GM23338 (cell line): ENCODE results near the gene SEMA3C. TPM values are rescaled to one million over a fixed set of nuclear protein-coding genes. Genes with fewer than 3 reads are reported as not detected.

Experiments
- ATAC-seq: fragments of 200-7000 bp; cut with Tn5 transposase; 3 replicates; pipeline ENCODE4 v1.9.1; 2020
- DNase-seq: peaks from one replicate; pipeline ENCODE4 v3.0.0-alpha.2; 2015; ENCODE audit warnings: low spot score
- H2AFZ ChIP-seq: fragments of 200-600 bp; sonication (generic); 2 replicates; pipeline ENCODE4 v1.8.0; 2016; ENCODE audit warnings: antibody characterized with exemption, mild to moderate bottlenecking, moderate library complexity
- H3F3A ChIP-seq: fragments of 200-600 bp; sonication (generic); replicated peaks from 2 replicates; pipeline ENCODE4 v1.8.0; 2017; ENCODE audit warnings: antibody characterized with exemption, mixed run types, low read depth
- H3K27ac ChIP-seq: fragments of 200-600 bp; sonication (generic); 2 replicates; pipeline ENCODE4 v1.6.1; 2016; ENCODE audit warnings: low read depth
- H3K27me3 ChIP-seq: fragments of 200-600 bp; sonication (generic); 2 replicates; pipeline ENCODE4 v1.8.0; 2016; ENCODE audit warnings: mild to moderate bottlenecking, mixed run types, moderate library complexity; ENCODE audit not compliant: insufficient read depth
- H3K36me3 ChIP-seq: fragments of 200-600 bp; sonication (generic); 2 replicates; pipeline ENCODE4 v1.8.0; 2016; ENCODE audit warnings: mild to moderate bottlenecking; ENCODE audit not compliant: insufficient read depth
- H3K4me1 ChIP-seq: fragments of 200-600 bp; sonication (generic); 2 replicates; pipeline ENCODE4 v1.8.0; 2016; ENCODE audit warnings: mild to moderate bottlenecking, moderate library complexity; ENCODE audit not compliant: insufficient read depth
- H3K4me2 ChIP-seq: fragments of 200-600 bp; sonication (generic); 2 replicates; pipeline ENCODE4 v1.7.1; 2017; ENCODE audit warnings: mixed run types
- H3K4me3 ChIP-seq: fragments of 200-600 bp; sonication (generic); 2 replicates; pipeline ENCODE4 v1.6.1; 2016; ENCODE audit warnings: mixed run types
- H3K79me2 ChIP-seq: fragments of 200-600 bp; sonication (generic); replicated peaks from 2 replicates; pipeline ENCODE4 v1.8.0; 2017; ENCODE audit warnings: mild to moderate bottlenecking; ENCODE audit not compliant: insufficient read depth
- H3K9me2 ChIP-seq: fragments of 200-600 bp; sonication (generic); 2 replicates; pipeline ENCODE4 v1.8.0; 2017; ENCODE audit not compliant: insufficient read depth
- H4K20me1 ChIP-seq: fragments of 200-600 bp; sonication (generic); replicated peaks from 2 replicates; pipeline ENCODE4 v1.8.0; 2017; ENCODE audit warnings: mild to moderate bottlenecking; ENCODE audit not compliant: insufficient read depth
- H3K27ac Mint-ChIP-seq: 2 replicates; pipeline ENCODE4 v1.8.0; 2020; ENCODE audit warnings: inconsistent platforms, mild to moderate bottlenecking, moderate library complexity, mixed read lengths
- H3K27me3 Mint-ChIP-seq: 3 replicates; pipeline ENCODE4 v1.8.0; 2022; ENCODE audit warnings: low read depth, mild to moderate bottlenecking, moderate library complexity, mixed read lengths, inconsistent platforms; ENCODE audit not compliant: insufficient read depth, poor library complexity
- H3K36me3 Mint-ChIP-seq: 3 replicates; pipeline ENCODE4 v1.8.0; 2021; ENCODE audit warnings: low read depth, mild to moderate bottlenecking, inconsistent platforms, moderate library complexity, mixed read lengths
- H3K4me1 Mint-ChIP-seq: 3 replicates; pipeline ENCODE4 v1.8.0; 2020; ENCODE audit warnings: mild to moderate bottlenecking, inconsistent platforms, mixed read lengths
- H3K4me3 Mint-ChIP-seq: 3 replicates; pipeline ENCODE4 v1.8.0; 2021; ENCODE audit warnings: moderate library complexity, mild to moderate bottlenecking, inconsistent platforms, mixed read lengths
- H3K9me3 Mint-ChIP-seq: 3 replicates; pipeline ENCODE4 v1.8.0; 2020; ENCODE audit warnings: moderate library complexity, mild to moderate bottlenecking, inconsistent platforms, mixed read lengths
- CREB1 ChIP-seq: fragments of 250-450 bp; sonication (Bioruptor Pico); IDR thresholded peaks from 2 replicates; pipeline ENCODE4 v1.5.0; 2020; ENCODE audit warnings: low read depth, mild to moderate bottlenecking, moderate library complexity
- CTCF ChIP-seq, 2 experiments: fragments of 200-600 bp in 1 of 2; sonication (generic) in 1 of 2; conservative IDR thresholded peaks; 2 replicates each; pipeline versions ENCODE4 v1.5.1 to v1.6.1; 2016 to 2017; ENCODE audit warnings: antibody characterized with exemption in 2 of 2, low read depth in 2 of 2, mild to moderate bottlenecking in 2 of 2, moderate library complexity in 1 of 2
- ETS1 ChIP-seq: IDR thresholded peaks from 2 replicates; pipeline ENCODE4 v1.6.1; 2016; ENCODE audit warnings: antibody characterized with exemption
- EZH2 ChIP-seq: fragments of 200-600 bp; sonication (generic); IDR thresholded peaks from one replicate; pipeline ENCODE4 v1.8.0; 2017; ENCODE audit warnings: antibody characterized with exemption, mild to moderate bottlenecking, low read depth; ENCODE audit not compliant: unreplicated experiment
- EZH2phosphoT487 ChIP-seq: fragments of 200-600 bp; sonication (generic); IDR thresholded peaks from one replicate; pipeline ENCODE4 v1.8.1; 2018; ENCODE audit warnings: antibody characterized with exemption; ENCODE audit not compliant: unreplicated experiment
- JUNB ChIP-seq: IDR thresholded peaks from one replicate; pipeline ENCODE4 v1.6.1; 2016; ENCODE audit warnings: antibody characterized with exemption; ENCODE audit not compliant: unreplicated experiment
- NANOG ChIP-seq: IDR thresholded peaks from 2 replicates; pipeline ENCODE4 v1.6.1; 2016; ENCODE audit warnings: antibody characterized with exemption, borderline replicate concordance
- POLR2AphosphoS5 ChIP-seq: IDR thresholded peaks from 2 replicates; pipeline ENCODE4 v1.6.1; 2016; ENCODE audit warnings: antibody characterized with exemption, low read depth
- REST ChIP-seq: IDR thresholded peaks from one replicate; pipeline ENCODE4 v1.6.1; 2018; ENCODE audit warnings: antibody characterized with exemption; ENCODE audit not compliant: unreplicated experiment
- STAT1 ChIP-seq: IDR thresholded peaks from one replicate; pipeline ENCODE4 v1.6.1; 2016; ENCODE audit warnings: antibody characterized with exemption; ENCODE audit not compliant: unreplicated experiment
- ZNF114 ChIP-seq: fragments of 250-450 bp; sonication (Bioruptor Pico); IDR thresholded peaks from 2 replicates; pipeline ENCODE4 v1.5.0; 2020; ENCODE audit warnings: mild to moderate bottlenecking, moderate library complexity
- ZNF331 ChIP-seq: fragments of 250-450 bp; sonication (Bioruptor Pico); IDR thresholded peaks from 2 replicates; pipeline ENCODE4 v1.5.0; 2020; ENCODE audit warnings: low read depth, mild to moderate bottlenecking, moderate library complexity
- polyA plus RNA-seq: library from polyadenylated mRNA; unstranded; fragments of >200 nt; fragmentation: Nextera tagmentation; extraction: Ambion mirVana; gene quantifications from 2 replicates; pipeline ENCODE4 v1.2.1, GENCODE V29; 2016
- total RNA-seq: library from RNA; depleted of rRNA; stranded (reverse); fragments of >200 nt; shearing (Covaris generic); gene quantifications from 2 replicates; pipeline ENCODE4 v1.2.3, GENCODE V29; 2014
- TF ChIP-seq, protein P1 (sequence below): fragments of 250-450 bp; sonication (Bioruptor Pico); IDR thresholded peaks from 2 replicates; pipeline ENCODE4 v1.5.0; 2020; ENCODE audit warnings: mild to moderate bottlenecking, moderate library complexity

Gene SEMA3C
- total and polyA plus RNA-seq, 2 experiments from 2014 or later = 1.0 to 3.5 TPM

DNA sequence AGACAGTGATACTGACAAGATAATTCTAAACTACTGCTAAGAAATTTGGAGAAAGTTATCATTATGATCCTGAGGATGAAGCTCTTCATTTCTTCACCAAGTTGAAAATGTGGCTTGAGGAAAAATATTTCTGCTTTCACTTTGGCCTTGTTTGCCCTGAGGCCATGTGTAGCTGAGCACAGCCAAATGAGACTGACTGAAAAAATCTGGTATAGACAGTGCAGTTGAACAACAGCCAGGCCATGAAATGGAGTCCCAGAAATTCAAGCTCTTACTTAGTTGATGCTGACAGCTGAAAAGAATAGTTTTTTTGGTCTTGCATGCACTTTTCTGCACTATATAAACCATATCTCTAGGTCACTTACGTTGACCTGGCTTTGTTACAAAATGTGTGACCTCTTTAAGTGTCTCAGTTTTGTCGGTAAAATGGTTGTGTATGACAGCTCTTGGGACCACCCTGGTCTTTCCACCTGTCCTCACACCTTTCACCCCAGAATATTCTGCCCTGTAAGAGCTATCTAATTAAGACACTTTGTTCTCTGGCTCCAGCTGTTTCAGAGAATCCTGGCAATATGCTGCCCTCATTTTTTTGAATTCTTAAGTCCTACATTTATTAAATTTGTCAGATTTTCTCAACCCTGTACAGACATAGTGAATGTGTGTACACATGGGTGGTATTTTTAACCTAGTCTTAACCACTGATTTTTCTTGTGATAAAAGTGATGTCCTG lies 189.1 kb downstream of the SEMA3C start:
- no peak overlapping the region for H3K4me3 ChIP-seq
- H3K9me3 Mint-ChIP-seq = no peaks in the 10 kb centered on the region; the same call in 2 of the 3 replicates
- ATAC-seq (no peak), DNase-seq (no peak)
- no peaks in the 10 kb centered on the region for H3K36me3 Mint-ChIP-seq
- H3K27me3 ChIP-seq = peaks cover 5% of the 10 kb centered on the region; the same call in 1 of the 2 replicates
- peaks cover 21% of the 10 kb centered on the region for H3K4me1 Mint-ChIP-seq
- no peak overlapping the region for H3K4me3 Mint-ChIP-seq
- peaks cover 27% of the 10 kb centered on the region for H3K4me1 ChIP-seq
- no peaks in the 10 kb centered on the region for H4K20me1 ChIP-seq
- H3K9me2 ChIP-seq = no peaks in the 10 kb centered on the region
- H3K36me3 ChIP-seq = no peaks in the 10 kb centered on the region
- no peak overlapping the region for H3K4me2 ChIP-seq
- TF ChIP-seq EZH2 (no peak), CREB1 (CRISPR knock-in tag) (no peak), NANOG (no peak), ETS1 (no peak), ZNF114 (no peak), EZH2phosphoT487 (no peak), STAT1 (no peak), POLR2AphosphoS5 (no peak), JUNB (no peak), ZNF331 (CRISPR knock-in tag) (no peak), CTCF (conservative IDR thresholded peaks at IDR 0.05; ENCODE audit: low read depth in 2 of 2) (no peak), REST (no peak)
- TF ChIP-seq, protein P1, sequence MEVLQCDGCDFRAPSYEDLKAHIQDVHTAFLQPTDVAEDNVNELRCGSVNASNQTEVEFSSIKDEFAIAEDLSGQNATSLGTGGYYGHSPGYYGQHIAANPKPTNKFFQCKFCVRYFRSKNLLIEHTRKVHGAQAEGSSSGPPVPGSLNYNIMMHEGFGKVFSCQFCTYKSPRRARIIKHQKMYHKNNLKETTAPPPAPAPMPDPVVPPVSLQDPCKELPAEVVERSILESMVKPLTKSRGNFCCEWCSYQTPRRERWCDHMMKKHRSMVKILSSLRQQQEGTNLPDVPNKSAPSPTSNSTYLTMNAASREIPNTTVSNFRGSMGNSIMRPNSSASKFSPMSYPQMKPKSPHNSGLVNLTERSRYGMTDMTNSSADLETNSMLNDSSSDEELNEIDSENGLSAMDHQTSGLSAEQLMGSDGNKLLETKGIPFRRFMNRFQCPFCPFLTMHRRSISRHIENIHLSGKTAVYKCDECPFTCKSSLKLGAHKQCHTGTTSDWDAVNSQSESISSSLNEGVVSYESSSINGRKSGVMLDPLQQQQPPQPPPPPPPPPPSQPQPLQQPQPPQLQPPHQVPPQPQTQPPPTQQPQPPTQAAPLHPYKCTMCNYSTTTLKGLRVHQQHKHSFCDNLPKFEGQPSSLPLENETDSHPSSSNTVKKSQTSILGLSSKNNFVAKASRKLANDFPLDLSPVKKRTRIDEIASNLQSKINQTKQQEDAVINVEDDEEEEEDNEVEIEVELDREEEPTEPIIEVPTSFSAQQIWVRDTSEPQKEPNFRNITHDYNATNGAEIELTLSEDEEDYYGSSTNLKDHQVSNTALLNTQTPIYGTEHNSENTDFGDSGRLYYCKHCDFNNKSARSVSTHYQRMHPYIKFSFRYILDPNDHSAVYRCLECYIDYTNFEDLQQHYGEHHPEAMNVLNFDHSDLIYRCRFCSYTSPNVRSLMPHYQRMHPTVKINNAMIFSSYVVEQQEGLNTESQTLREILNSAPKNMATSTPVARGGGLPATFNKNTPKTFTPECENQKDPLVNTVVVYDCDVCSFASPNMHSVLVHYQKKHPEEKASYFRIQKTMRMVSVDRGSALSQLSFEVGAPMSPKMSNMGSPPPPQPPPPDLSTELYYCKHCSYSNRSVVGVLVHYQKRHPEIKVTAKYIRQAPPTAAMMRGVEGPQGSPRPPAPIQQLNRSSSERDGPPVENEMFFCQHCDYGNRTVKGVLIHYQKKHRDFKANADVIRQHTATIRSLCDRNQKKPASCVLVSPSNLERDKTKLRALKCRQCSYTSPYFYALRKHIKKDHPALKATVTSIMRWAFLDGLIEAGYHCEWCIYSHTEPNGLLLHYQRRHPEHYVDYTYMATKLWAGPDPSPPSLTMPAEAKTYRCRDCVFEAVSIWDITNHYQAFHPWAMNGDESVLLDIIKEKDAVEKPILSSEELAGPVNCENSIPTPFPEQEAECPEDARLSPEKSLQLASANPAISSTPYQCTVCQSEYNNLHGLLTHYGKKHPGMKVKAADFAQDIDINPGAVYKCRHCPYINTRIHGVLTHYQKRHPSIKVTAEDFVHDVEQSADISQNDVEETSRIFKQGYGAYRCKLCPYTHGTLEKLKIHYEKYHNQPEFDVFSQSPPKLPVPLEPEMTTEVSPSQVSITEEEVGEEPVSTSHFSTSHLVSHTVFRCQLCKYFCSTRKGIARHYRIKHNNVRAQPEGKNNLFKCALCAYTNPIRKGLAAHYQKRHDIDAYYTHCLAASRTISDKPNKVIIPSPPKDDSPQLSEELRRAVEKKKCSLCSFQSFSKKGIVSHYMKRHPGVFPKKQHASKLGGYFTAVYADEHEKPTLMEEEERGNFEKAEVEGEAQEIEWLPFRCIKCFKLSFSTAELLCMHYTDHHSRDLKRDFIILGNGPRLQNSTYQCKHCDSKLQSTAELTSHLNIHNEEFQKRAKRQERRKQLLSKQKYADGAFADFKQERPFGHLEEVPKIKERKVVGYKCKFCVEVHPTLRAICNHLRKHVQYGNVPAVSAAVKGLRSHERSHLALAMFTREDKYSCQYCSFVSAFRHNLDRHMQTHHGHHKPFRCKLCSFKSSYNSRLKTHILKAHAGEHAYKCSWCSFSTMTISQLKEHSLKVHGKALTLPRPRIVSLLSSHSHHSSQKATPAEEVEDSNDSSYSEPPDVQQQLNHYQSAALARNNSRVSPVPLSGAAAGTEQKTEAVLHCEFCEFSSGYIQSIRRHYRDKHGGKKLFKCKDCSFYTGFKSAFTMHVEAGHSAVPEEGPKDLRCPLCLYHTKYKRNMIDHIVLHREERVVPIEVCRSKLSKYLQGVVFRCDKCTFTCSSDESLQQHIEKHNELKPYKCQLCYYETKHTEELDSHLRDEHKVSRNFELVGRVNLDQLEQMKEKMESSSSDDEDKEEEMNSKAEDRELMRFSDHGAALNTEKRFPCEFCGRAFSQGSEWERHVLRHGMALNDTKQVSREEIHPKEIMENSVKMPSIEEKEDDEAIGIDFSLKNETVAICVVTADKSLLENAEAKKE = no peak
- no peak overlapping the region for H3K27ac Mint-ChIP-seq
- no peak overlapping the region for H2AFZ ChIP-seq
- H3K27ac ChIP-seq = no peak overlapping the region
- no peaks in the 10 kb centered on the region for H3F3A ChIP-seq
- H3K27me3 Mint-ChIP-seq = no peaks in the 10 kb centered on the region
- H3K79me2 ChIP-seq = no peaks in the 10 kb centered on the region
